ENCODE data around the gene HOMER1.

The HOMER1 gene

GRCh38 chr5:79487251-79487650, 26.7 kb downstream of the HOMER1 start:
- no peak for DNase-seq

DNA sequence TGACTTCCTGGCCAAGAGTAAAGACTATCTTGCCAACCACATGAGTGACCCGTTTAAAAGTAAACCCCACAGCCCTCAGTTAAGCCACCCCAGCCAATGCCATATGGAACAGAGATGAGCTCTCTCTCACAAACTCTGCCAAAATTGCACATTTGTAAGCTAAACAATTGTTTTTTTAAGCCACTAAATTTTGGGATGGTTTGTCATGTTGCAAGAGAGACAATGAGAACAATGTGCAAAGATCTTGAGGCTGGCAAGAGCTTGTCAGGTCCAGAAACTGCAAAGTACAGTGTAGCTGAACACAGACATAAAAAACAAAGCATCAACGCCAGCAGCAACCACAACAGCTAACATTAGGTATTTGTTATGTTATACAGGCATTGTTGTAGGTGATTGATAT, 27.8 kb downstream of the HOMER1 start:
- no peak for DNase-seq

- DNase-seq, result no peak
Observed at GRCh38 chr5:79484731-79485130, 29.2 kb downstream of the HOMER1 start.

DNA sequence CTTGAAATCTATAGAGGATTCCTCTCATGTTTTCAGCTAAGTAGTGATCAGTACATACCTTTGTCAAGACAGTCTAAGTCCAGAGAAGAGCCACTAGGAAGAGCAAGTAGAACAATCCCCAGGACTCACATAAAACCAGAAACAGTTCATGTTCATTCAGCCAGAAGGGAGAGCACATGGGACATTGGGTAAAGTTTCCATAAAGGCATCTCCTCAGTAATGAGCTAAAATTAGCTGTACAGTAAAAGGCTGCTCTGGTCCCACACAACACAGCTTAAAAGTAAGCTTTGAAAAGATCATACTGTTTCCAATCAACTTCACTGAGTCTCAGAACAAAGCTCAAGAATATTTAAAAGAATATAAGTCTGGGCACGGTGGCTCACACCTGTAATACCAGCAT, 32.4 kb downstream of the HOMER1 start:
- no peak for DNase-seq

DNA sequence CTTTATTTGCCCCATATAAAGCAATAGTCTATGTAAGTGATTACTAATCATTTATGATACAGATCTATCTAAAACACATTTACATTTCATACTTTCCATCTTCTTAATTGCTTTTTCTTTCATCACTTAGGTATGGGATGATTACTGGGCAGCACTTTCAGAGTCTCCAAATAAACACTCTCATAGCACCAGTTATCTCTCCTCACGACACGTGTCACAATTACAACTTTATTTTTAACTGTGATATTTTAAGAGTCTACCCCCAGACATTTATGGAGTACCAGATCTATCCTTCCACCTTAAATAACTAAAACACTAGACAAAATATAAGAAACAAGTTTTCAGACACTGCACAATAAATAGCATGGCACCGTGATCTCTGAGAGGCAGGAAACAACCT, 32.9 kb downstream of the HOMER1 start:
- no peak for DNase-seq

- no peak for DNase-seq
Observed at GRCh38 chr5:79475152-79475466, 38.8 kb downstream of the HOMER1 start.

GRCh38 chr5:79474367-79475151, 39.4 kb downstream of the HOMER1 start:
- DNase-seq, result no peak

GRCh38 chr5:79471556-79471955, 42.4 kb downstream of the HOMER1 start:
- DNase-seq, result no peak

DNA sequence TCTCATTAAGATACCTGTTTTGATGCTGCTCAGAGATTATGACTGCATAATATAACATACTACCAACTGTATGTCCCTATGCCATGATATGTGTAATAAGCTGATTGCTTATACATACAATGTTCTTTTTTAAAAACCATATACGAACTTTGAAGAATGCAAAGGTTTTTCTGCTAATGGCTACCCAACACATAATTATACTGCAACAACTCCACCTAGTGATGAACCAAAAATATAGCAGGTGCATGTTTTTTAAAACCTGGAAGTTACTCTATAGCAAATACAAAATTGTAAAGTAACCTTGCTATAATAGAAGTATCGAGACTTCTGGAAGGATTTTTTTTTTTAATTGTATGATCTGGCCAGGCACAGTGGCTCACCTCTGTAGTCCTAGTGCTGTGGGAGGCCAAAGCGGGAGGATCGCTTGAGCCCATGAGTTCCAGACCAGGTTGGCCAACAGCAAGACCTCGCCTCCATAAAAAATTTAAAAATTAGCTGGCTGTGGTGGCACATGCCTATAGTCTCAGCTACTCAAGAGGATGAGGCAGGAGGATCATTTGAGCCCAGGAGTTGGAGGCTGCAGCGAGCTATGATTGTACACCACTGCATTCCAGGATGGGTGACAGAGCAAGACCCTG, 49.1 kb downstream of the HOMER1 start:
- peak; percentile 11 for DNase-seq

DNA sequence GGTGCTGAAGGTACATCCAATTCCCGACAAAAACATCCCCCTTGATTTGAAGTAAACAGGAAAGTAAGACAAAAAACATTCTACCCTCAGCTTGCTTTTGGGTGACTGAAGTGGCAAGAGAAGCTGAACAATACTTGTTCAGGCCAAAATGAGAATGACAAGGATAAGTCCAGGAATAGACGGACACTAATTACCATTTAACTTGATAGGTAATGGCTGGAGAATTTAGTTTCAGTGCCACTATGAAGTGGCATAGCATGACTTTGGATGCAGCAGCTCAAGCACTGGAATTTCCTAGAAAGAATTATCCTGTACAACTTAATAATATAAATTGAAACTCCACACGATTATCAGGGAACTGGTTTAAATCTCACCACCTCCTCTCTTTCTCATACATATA, 49.7 kb downstream of the HOMER1 start:
- DNase-seq, result no peak

DNA sequence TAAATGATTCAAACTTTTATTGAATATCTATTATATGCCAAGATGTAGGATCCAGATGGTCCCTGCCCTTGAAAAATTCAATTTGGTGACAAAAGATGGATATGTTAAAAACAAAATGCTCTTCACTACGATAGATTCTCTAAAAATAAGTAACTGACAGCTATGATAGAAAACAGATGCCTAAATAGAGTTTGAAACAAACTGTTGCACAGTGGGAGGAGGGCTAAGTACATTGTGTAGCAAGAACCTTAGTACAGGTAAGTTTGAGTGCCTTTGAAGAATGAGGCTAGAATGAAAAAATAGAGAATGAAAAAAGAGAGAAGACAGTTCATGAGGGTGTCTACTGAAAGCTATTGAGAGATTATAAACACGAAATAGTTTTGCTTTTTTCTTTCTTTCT, 54.3 kb downstream of the HOMER1 start:
- DNase-seq, result no peak

DNA sequence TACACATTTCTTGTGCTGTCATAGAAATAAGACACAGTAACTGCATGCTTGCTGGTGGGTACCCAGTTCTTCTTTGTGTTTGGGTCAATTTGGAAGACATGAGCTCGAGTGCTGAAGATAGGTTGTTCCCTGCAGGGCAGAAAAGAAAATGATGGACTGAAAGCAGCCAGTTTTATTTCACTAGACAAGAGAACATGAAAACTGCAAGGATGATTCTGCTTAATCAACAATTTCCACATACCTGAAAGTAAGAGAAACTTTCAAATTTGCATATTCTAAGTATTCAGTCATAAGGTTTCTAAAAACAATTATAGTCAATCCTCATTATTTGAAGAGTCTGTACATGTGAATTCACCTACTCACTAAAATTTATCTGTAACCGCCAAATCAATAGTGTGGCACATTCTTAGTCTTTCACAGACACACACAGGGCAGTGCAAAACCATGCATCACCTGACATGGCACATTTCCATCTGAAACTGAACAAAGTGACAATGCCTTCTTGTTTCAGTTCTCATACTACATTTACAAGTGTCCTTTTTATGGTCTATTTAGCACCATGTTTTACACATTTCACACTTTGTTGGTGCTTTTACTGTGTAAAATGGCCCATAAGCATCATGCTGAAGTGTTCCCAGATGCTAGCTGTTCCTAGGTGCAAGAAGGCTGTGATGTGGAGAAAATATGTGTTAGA, 56.9 kb downstream of the HOMER1 start:
- DNase-seq, result no peak

DNA sequence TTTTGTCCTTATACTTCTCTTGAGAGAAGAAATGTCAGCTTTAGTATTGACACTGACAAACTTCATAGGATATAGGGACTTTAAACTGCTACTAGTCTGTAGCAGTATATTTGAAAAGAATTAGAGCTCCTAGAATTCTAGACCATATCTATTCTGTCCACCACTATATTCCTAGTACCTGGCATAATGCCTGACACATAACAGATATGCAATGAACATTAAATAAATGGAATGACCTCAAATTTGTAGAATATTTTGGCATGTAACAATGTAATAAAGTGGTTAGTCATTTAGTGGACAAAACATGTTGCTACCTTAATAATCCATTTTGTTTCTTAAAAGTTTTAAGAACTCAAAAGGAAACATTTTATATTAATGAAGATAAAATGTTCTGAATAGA, 57.5 kb downstream of the HOMER1 start:
- DNase-seq, result no peak

- DNase-seq, result no peak
Observed at GRCh38 chr5:79454043-79454442, 59.9 kb downstream of the HOMER1 start.

- no peak for DNase-seq
Observed at GRCh38 chr5:79448336-79448735, 65.6 kb downstream of the HOMER1 start.

DNA sequence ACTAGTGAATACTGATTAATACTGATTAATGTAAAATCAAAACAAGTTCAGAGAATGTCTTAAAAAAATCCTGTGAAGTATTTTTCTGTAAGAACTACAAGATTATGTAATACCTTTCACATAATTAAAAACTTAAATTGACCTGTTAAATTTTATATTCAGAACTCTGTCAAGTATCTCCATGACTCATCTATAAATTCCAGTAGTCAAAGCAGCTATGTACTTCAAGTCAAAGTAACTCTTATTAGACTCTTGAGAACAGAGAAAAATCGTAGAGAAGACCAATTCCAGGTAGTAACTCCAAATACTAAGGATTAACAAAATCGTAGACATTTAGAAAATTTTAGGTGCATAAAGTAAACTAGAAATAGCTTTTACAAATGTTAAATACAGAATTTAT, 77.1 kb downstream of the HOMER1 start:
- no peak for DNase-seq

- DNase-seq, result no peak
Observed at GRCh38 chr5:79436224-79436623, 77.7 kb downstream of the HOMER1 start.

GRCh38 chr5:79430196-79430595, 83.7 kb downstream of the HOMER1 start:
- no peak for DNase-seq

DNA sequence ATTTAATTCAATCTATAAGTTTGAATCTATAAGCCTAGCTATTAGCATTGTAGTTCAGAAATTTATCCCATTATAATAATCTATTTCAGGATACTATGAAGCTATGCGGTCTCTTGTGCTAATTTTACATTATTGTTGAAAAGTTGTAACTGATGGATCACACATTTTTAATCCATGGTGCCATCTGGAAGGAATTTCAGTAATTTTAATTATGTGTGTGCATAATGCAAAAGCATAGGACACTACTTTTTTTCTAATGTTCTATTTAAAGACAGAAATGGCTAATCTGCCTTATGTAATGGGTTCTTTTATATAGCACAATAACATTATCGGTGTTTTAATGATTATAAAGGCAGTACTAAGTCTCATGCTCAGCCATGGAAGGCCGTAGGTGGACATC, 90.6 kb downstream of the HOMER1 start:
- DNase-seq, result no peak

DNA sequence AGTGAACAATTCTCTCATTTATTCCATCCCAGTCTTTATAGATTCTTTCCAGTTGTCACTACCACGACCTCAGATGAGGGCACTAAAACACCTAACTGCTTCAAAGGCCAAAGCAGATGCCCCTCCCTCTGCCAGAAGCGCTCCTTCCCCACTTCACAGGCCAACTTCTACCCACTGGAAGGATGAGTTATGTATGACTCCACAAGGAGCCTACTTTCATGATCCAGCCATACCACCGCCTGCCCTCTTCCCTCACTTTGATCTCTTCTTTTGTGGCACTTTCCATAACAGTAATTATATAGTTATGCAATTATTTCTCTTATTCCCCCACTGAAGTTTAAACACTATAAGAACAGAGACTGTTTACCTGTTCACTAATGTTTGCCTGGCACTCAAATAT, 93.7 kb downstream of the HOMER1 start:
- DNase-seq, result no peak

- no peak for DNase-seq
Observed at GRCh38 chr5:79418276-79418675, 95.7 kb downstream of the HOMER1 start.

DNA sequence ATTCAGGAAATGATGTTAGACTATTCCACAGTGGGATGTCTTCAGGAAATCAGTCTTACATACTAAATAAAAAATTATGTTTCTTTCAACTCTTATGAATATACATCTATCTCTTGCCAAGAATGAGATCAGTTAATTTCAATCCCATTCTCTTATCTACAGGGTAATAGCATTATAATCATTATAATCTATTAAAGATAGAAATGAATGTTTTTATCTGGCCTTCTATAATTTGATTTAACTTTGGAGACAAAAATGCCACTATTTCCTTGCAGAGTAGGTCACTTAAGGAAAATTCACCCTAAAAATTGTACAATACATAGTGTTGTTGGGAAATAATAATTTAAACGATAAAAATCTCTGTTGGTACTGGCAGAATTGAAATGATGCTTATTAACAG, 96.4 kb downstream of the HOMER1 start:
- DNase-seq, result no peak

- DNase-seq, result no peak
Observed at GRCh38 chr5:79416499-79416898, 97.4 kb downstream of the HOMER1 start.

- DNase-seq, result no peak
Observed at GRCh38 chr5:79413112-79413511, 100.8 kb downstream of the HOMER1 start.
